Activated B cell treated with CpG ODN at 0.5 μM for 24 hours (primary cell): Measurements from ENCODE around the gene ILF3. TPM values are rescaled to one million over a fixed set of nuclear protein-coding genes. Genes with fewer than 3 reads are reported as not detected.

Source experiments
- ATAC-seq: fragments of 200-7000 bp; cut with Tn5 transposase; one replicate; pipeline ENCODE4 v1.10.0; 2021; ENCODE audit warnings: low read depth, mild to moderate bottlenecking, moderate library complexity
- CTCF ChIA-PET: fragments of 350-600 bp; sonication (Branson Sonifier 250); formaldehyde crosslinking; loops from one replicate; lab custom pipeline; 2021; ENCODE audit warnings: antibody characterized with exemption; lab: Charles Lee
- POLR2A ChIA-PET: fragments of 350-600 bp; sonication (Branson Sonifier 250); formaldehyde crosslinking; loops from one replicate; lab custom pipeline; 2021; ENCODE audit warnings: antibody characterized with exemption; lab: Charles Lee
- DNase-seq: peaks from one replicate; pipeline ENCODE4 v3.0.0; 2022
- H3K27ac Mint-ChIP-seq: one replicate; pipeline ENCODE4 v1.8.0; 2020; ENCODE audit warnings: mixed read lengths
- H3K27me3 Mint-ChIP-seq: one replicate; pipeline ENCODE4 v1.8.0; 2021; ENCODE audit warnings: mixed read lengths
- H3K36me3 Mint-ChIP-seq: one replicate; pipeline ENCODE4 v1.8.0; 2021; ENCODE audit warnings: low read depth, mixed read lengths
- H3K4me1 Mint-ChIP-seq: one replicate; pipeline ENCODE4 v1.8.0; 2021; ENCODE audit warnings: mixed read lengths
- H3K4me3 Mint-ChIP-seq: one replicate; pipeline ENCODE4 v1.8.0; 2020; ENCODE audit warnings: mild to moderate bottlenecking, mixed read lengths
- H3K9me3 Mint-ChIP-seq: one replicate; pipeline ENCODE4 v1.8.0; 2020; ENCODE audit warnings: mixed read lengths
- CTCF ChIP-seq: fragments of 200-600 bp; IDR thresholded peaks from one replicate; pipeline ENCODE4 v1.8.0; 2022; ENCODE audit warnings: antibody characterized with exemption, mild to moderate bottlenecking
- intact Hi-C: fragments of 100-400 bp; cut with micrococcal nuclease; formaldehyde crosslinking; loops from one replicate; pipeline ENCODE4 v1.15.1; 2024
- total RNA-seq: library from RNA; stranded (reverse); gene quantifications from 2 replicates; pipeline ENCODE4 v1.2.3, GENCODE V29; 2022

Gene ILF3
- total RNA-seq, 1 donor from 2014 or later: 399 TPM

DNA sequence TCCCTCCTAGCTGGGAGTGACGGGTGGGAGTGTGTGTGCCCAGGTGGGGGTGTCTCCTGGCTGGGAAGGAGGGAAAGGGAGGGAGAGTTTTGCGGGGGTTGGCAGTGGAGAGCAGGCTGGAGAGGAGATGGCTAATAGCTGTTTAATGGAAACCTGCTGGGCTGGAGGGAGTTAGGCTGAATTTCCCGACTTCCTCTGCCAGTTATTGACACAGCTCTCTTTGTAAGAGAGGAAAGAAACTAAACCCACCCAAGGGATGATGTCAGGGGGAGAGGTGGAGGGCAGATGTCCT lies 10.2 kb upstream of the ILF3 start:
- CTCF ChIA-PET: interaction anchor here (0.7 to 13.5 kb wide), 16 partner anchors 8 to 237 kb away, joined by 3 to 353 read pairs (median 5); no protein-coding TSS in a partner anchor
- ATAC-seq: no peak
- H3K4me3 Mint-ChIP-seq: no peak overlapping the region

GRCh38 chr19:10644260-10645007 lies 9.7 kb upstream of the ILF3 start:
- Mint-ChIP-seq H3K36me3 (peaks cover 43% of the 10 kb centered on the region), H3K27me3 (no peaks in the 10 kb centered on the region), H3K4me1 (peaks cover 23% of the 10 kb centered on the region), H3K4me3 (no peak overlapping the region), H3K9me3 (no peaks in the 10 kb centered on the region), H3K27ac (peak overlapping the region; percentile 84)
- peak; percentile 66 for TF ChIP-seq CTCF
- DNase-seq (peak; percentile 80), ATAC-seq (peak; percentile 82)
- intact Hi-C loops: loop anchor here (1.0 kb wide), 2 partner anchors 40 to 63 kb away; no protein-coding TSS in a partner anchor
- ChIA-PET CTCF (interaction anchor here (0.7 to 13.5 kb wide), 22 partner anchors 9 to 238 kb away, joined by 3 to 353 read pairs (median 4); partner anchors contain the start of gene QTRT1), POLR2A (interaction anchor here (0.5 to 3.2 kb wide), 14 partner anchors 9 to 952 kb away, joined by 3 to 68 read pairs (median 4); partner anchors contain the start of genes ATG4D, DNM2, KEAP1 and QTRT1)

More for the DNA sequence above, 10.2 kb upstream of the ILF3 start:
- Mint-ChIP-seq H3K27ac (peak overlapping the region; percentile 84), H3K36me3 (peaks cover 48% of the 10 kb centered on the region), H3K9me3 (no peaks in the 10 kb centered on the region), H3K27me3 (no peaks in the 10 kb centered on the region), H3K4me1 (peaks cover 28% of the 10 kb centered on the region)
- DNase-seq: no peak
- POLR2A ChIA-PET: interaction anchor here (0.6 to 3.2 kb wide), 9 partner anchors 10 to 953 kb away, joined by 3 to 68 read pairs (median 4); partner anchors contain the start of gene QTRT1
- no peak for TF ChIP-seq CTCF
- intact Hi-C loops: loop anchor here (1.0 kb wide), 2 partner anchors 40 to 63 kb away; no protein-coding TSS in a partner anchor

DNA sequence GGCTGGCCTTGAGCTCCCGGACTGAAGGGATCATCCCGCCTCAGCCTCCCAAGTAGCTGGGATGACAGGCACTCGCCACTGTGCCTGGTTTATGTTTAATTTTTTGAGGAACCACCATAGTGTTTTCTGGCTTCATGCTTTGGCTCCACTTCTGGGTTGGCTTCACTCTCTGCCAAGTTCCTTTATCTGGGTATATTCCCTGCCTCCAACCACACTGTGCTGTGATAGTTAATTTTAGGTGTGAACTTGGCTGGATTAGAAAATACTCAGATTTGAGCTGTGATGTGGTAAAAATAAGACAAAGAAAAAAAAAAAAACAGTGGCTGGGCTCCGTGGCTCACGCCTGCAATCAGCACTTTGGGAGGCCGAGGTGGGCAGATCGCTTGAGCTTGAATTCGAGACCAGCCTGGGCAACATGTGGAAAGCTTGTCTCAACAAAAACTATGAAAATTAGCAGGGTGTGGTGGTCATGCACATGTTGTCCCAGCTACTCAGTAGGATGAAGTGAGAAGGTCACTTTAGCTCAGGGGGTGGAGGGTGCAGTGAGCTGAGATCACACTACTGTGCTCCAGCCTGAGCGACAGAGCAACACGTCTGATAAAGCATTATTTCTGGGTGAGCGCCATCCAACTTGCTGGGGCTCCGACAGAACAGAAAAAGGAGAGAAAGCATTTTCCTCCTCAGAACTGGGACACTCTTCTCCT lies 7.5 kb upstream of the ILF3 start:
- no peak for ATAC-seq
- H3K9me3 Mint-ChIP-seq: no peaks in the 10 kb centered on the region
- no peak overlapping the region for H3K4me3 Mint-ChIP-seq
- DNase-seq: no peak
- H3K27ac Mint-ChIP-seq: no peak overlapping the region
- ChIA-PET CTCF (interaction anchor here (0.6 to 13.5 kb wide), 8 partner anchors 12 to 135 kb away, joined by 3 to 353 read pairs (median 4); no protein-coding TSS in a partner anchor), POLR2A (interaction anchor here (0.5 to 3.0 kb wide), 7 partner anchors 9 to 148 kb away, joined by 3 to 68 read pairs (median 4); no protein-coding TSS in a partner anchor)
- no peak for TF ChIP-seq CTCF
- peaks cover 29% of the 10 kb centered on the region for H3K36me3 Mint-ChIP-seq
- intact Hi-C loops: no loop called here
- peaks cover 18% of the 10 kb centered on the region for H3K4me1 Mint-ChIP-seq
- no peaks in the 10 kb centered on the region for H3K27me3 Mint-ChIP-seq

DNA sequence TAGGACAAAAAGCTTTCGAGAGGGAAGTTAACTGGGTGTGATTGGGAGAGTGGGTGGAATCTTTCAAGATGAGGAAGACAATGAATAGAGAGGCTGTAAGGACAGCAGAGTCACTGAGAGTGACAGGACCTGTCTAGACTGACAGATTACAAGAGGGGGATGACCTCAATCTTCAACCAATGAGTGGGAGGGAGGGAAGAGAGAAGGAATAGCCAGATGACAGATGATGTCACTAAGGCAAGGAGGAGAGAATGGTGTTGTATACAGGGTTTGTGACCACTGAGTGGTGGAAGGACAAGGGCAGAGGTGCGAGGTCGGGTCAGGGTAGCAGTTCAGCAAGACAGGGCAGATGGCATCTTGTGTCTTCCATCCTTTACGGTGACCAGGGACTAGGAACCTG lies 5.8 kb upstream of the ILF3 start:
- no peaks in the 10 kb centered on the region for H3K27me3 Mint-ChIP-seq
- no peaks in the 10 kb centered on the region for H3K9me3 Mint-ChIP-seq
- peaks cover 29% of the 10 kb centered on the region for H3K4me1 Mint-ChIP-seq
- DNase-seq: no peak
- TF ChIP-seq CTCF: no peak
- intact Hi-C loops: no loop called here
- CTCF ChIA-PET: interaction anchor here (13.5 kb wide), 1 partner anchor 66 kb away, joined by 353 read pairs; no protein-coding TSS in a partner anchor
- H3K4me3 Mint-ChIP-seq: no peak overlapping the region
- POLR2A ChIA-PET: no interaction called here
- H3K27ac Mint-ChIP-seq: no peak overlapping the region
- peaks cover 17% of the 10 kb centered on the region for H3K36me3 Mint-ChIP-seq
- ATAC-seq: no peak
